HG03066 (cell line): ENCODE measurements around the gene DMD.

Source experiments
- ATAC-seq: cut with Tn5 transposase; IDR thresholded peaks from one replicate; pipeline ENCODE4 v1.9.1; 2021; ENCODE audit warnings: low read depth; ENCODE audit not compliant: unreplicated experiment

The DMD gene

GRCh38 chrX:31931225-31931624 is 1280.1 kb downstream of the DMD start:
- no peak for ATAC-seq

GRCh38 chrX:31929366-31929765 is 1282.0 kb downstream of the DMD start:
- no peak for ATAC-seq

- no peak for ATAC-seq
Measured at GRCh38 chrX:31921236-31921635, 1290.1 kb downstream of the DMD start.

DNA sequence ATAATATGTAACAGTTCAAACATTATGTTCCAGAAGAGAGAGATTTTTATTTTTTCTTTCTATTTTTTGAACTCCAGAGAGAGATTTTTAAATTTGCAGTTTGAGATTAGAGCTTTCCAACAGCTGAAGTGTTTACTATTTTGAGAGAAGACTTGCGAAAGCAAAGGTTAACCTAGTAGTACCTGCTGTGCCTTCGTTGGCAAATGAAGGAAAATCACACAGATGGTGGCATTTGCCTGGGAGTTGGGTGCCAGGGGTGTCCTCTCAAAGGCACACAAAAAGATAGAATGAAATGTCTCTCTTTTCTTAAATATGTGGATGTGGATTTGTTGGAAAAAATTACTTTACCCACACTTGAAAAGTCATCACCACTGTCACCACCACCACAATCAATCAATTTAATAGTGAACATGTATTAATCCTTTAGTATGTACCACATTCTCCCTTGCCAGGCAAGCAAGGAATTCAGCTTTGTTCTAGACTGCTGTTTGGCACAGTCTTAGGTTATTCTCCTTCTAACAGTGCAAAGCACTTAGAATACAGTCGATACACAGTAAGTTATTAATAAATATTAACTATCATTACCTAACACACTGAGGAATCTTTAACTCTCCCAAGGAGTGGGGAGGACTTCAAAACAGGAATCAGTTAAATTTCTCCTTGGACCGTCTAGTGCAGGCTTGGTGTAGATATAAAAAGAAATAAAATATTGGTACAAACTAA is 1301.3 kb downstream of the DMD start:
- no peak for ATAC-seq

- no peak for ATAC-seq
Measured at GRCh38 chrX:31894152-31894551, 1317.2 kb downstream of the DMD start.

- no peak for ATAC-seq
Measured at GRCh38 chrX:31893525-31893924, 1317.8 kb downstream of the DMD start.

GRCh38 chrX:31889088-31889487 is 1322.3 kb downstream of the DMD start:
- no peak for ATAC-seq

DNA sequence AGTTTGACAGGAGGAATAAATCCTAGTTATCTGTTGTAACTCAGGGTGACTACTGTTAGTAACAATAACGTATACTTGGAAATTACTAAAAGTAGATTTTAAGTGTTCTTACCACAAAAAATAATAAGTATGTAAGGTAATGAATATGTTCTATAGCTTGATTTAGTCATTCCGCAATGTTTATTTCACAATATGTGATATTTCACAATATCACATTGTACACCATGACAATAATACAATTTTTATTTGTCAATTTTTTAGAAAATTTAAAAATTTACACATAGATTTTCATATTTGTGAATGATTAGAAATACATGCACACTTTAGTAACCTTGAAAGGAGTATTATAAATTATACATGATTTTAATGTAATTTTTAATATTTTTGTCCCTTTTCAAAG is 1326.8 kb downstream of the DMD start:
- no peak for ATAC-seq

GRCh38 chrX:31872007-31872406 is 1339.3 kb downstream of the DMD start:
- no peak for ATAC-seq

DNA sequence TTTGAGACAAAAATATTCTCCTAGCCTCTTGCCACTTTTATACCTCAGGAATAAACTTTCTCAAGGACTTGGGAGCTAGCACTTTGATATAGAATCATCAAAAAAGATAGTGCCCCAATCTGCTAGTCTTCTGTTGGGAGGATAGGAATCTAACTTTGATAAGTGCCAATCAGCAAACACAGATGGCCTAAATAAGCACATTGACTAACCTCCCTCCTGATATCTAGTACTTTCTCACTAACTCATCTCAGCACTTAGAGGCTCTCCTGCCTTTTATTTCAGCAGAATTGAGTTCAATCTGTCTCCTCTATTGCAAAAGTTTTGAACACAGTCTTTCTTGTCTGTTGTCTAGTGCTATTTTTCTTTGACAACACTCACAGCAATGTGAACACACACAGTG is 1341.1 kb downstream of the DMD start:
- no peak for ATAC-seq

- no peak for ATAC-seq
Measured at GRCh38 chrX:31860686-31861085, 1350.7 kb downstream of the DMD start.

- no peak for ATAC-seq
Measured at GRCh38 chrX:31858915-31859314, 1352.4 kb downstream of the DMD start.

DNA sequence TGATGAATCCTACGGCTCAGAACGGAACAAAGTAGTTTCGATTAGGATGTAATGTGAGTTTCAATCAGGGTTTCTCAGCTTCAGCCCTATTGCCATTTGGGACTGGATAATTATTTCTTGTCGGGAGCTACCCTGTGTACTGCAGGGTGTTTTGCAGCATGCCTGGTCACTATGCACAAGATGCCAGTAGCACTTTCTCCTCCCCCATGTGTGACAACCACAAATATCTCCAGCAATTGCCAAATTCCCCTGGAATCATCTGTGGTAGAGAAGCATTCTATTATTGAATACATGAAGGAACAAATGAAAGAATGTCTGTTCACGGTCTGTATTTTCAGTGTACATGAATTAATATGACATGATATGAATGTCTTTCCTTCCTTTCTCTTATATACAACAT is 1356.6 kb downstream of the DMD start:
- no peak for ATAC-seq

GRCh38 chrX:31851761-31852160 is 1359.6 kb downstream of the DMD start:
- no peak for ATAC-seq

- ATAC-seq: no peak
Measured at GRCh38 chrX:31847773-31848172, 1363.6 kb downstream of the DMD start.

DNA sequence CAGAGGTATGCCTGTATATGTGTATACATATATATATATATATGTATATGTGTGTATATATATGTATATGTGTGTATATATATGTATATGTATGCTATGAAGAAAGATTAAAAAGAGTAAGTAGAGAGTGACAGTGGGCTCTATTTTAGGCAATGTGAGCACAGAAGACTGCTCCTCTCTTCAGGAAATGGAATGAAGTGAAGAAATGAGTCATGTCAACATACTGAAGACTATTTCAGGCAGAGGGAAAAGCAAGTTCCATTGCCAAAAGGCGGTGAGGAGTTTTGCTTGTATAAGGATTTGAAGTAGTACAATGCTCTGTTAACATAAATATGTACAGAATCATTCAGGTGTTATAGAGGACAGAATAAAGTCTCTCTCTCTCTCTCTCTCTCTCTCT is 1366.3 kb downstream of the DMD start:
- no peak for ATAC-seq

DNA sequence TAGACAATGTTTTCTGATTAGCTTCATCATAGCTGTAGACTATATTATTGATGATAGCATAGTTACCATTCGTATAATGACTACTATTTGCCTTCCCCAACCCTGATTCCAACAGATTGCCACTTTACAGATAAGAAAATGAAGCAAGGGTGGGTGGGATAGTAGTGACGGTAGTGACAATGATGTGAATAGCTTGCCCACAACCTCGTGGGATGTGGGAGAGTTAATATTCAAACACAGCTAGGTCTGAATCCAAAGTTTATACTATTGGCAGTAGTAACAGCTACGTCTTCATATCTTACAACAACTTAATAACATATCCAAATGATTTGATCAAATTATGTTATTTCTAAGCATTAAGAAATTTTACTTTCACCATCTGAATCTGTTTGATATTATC is 1372.7 kb downstream of the DMD start:
- ATAC-seq: no peak

GRCh38 chrX:31837445-31838049 is 1373.8 kb downstream of the DMD start:
- ATAC-seq: no peak

- no peak for ATAC-seq
Measured at GRCh38 chrX:31836479-31836878, 1374.9 kb downstream of the DMD start.

DNA sequence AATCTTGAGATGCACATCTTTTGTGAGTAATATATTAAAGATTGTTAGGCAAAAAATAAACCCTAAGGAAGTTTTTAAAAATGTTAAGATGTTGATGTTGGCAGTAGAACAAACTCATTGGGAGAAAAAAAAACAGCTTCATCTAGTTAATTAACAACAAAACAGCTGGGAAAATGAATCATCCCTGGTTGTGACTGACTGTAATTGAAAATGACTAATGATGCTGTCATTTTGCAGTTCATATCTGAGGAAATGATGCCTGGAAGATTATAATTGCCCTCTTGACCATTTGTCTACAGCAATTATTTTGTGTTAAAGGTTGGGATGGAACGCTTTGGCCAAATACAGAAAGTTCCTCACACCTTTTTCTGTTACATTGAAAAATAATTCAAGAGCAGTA is 1379.1 kb downstream of the DMD start:
- ATAC-seq: no peak

GRCh38 chrX:31820430-31821210 is 1390.7 kb downstream of the DMD start:
- no peak for ATAC-seq

DNA sequence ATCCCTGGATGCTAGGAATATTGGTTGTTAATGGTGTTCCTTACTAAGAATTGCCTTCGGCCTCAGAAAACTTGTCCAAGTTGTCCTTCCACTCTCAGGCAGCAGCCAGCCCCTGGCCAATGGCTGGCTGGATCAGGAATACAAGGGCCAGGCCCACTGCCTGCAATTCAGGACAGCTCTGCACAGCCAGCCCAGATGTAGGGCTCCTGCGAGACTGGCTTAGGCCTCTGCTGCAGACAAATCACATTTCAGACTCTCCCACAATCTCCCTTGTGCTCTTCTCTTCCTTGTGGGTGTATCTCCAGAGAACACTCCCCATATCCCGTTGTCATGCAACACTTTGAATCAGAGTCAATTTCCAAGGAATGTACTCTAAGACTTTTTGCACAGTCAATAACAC is 1391.9 kb downstream of the DMD start:
- no peak for ATAC-seq
